Osteoblast (primary cell): ENCODE results near the gene SPRR3. TPM values are rescaled to one million over a fixed set of nuclear protein-coding genes. Genes with fewer than 3 reads are reported as not detected.

Experiments used
- DNase-seq: peaks from one replicate; pipeline ENCODE4 v3.0.0; 2011; ENCODE audit warnings: low spot score, mixed read lengths; ENCODE audit not compliant: insufficient read length; ENCODE audit errors: missing footprints
- H2AFZ ChIP-seq: 2 replicates; pipeline ENCODE4 v1.6.0; 2011; ENCODE audit warnings: mild to moderate bottlenecking, low read length
- H3K27ac ChIP-seq: 2 replicates; pipeline ENCODE4 v1.5.1; 2011; ENCODE audit warnings: mild to moderate bottlenecking, low read depth, low read length, moderate library complexity
- H3K27me3 ChIP-seq: 2 replicates; pipeline ENCODE4 v1.6.0; 2012; ENCODE audit warnings: mild to moderate bottlenecking, control low read depth, inconsistent platforms, low read length, moderate library complexity; ENCODE audit not compliant: insufficient read depth
- H3K36me3 ChIP-seq: 2 replicates; pipeline ENCODE4 v1.5.1; 2011; ENCODE audit warnings: mild to moderate bottlenecking, low read length, control low read depth, moderate library complexity; ENCODE audit not compliant: insufficient read depth
- H3K4me1 ChIP-seq: 2 replicates; pipeline ENCODE4 v1.5.1; 2011; ENCODE audit warnings: mild to moderate bottlenecking, low read length, control low read depth, moderate library complexity; ENCODE audit not compliant: insufficient read depth
- H3K4me2 ChIP-seq: 2 replicates; pipeline ENCODE4 v1.6.0; 2011; ENCODE audit warnings: mild to moderate bottlenecking, low read length; ENCODE audit not compliant: insufficient read depth
- H3K4me3 ChIP-seq: fragments of 200-600 bp; sonication (generic); 3 replicates; pipeline ENCODE4 v1.5.1; 2012; ENCODE audit warnings: mild to moderate bottlenecking, low read length, inconsistent platforms; ENCODE audit not compliant: insufficient read depth
- H3K79me2 ChIP-seq: 2 replicates; pipeline ENCODE4 v1.6.0; 2012; ENCODE audit warnings: mild to moderate bottlenecking, low read length, control low read depth, inconsistent platforms; ENCODE audit not compliant: insufficient read depth
- H3K9me3 ChIP-seq: 2 replicates; pipeline ENCODE4 v1.5.1; 2011; ENCODE audit warnings: low read depth, low read length, control low read depth
- H4K20me1 ChIP-seq: 2 replicates; pipeline ENCODE4 v1.6.0; 2012; ENCODE audit warnings: mild to moderate bottlenecking, low read length, control low read depth; ENCODE audit not compliant: insufficient read depth
- CTCF ChIP-seq: IDR thresholded peaks from 2 replicates; pipeline ENCODE4 v1.5.1; 2011; ENCODE audit warnings: mild to moderate bottlenecking, low read depth, low read length, moderate library complexity; ENCODE audit errors: extremely low read depth
- total RNA-seq: library from RNA; depleted of rRNA; stranded (reverse); fragments of >200 nt; gene quantifications from 2 replicates; pipeline ENCODE4 v1.2.3, GENCODE V29; 2012

Gene SPRR3, protein sequence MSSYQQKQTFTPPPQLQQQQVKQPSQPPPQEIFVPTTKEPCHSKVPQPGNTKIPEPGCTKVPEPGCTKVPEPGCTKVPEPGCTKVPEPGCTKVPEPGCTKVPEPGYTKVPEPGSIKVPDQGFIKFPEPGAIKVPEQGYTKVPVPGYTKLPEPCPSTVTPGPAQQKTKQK
- total RNA-seq, result not detected in 2 replicates

DNA sequence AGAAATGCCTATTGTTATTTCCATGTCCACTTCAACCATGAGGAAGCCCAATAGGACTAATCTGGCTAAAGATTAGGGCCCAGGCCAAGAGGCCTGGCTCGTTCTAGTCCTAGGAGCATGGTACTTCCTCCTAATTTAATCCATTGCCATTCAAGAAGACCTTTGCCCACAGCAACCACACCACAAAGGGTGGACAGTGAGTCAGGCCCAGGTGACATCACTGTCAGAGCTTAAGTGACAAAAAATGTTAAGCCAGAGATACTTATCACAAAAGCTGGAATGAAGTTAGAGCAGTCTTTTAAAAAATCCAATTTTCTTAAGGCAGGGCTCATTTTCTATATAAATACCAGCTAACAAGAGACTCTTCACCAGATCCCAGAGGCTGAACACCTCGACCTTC, at the start of gene SPRR3:
TSS of gene SPRR3 (plus strand) at position 368 of the 400 bp plus-strand sequence. CDS start 1,272 bp downstream, outside the sequence.
- H3K79me2 ChIP-seq, result no peaks in the 10 kb centered on the region
- DNase-seq, result no peak
- no peak within 1 kb of the TSS for H3K4me2 ChIP-seq
- H3K4me1 ChIP-seq, result no peaks in the 10 kb centered on the region
- no peak within 1 kb of the TSS for H3K27ac ChIP-seq
- no peak within 1 kb of the TSS for H3K4me3 ChIP-seq
- no peaks in the 10 kb centered on the region for H3K36me3 ChIP-seq
- H2AFZ ChIP-seq, result no peak within 1 kb of the TSS
- no peaks in the 10 kb centered on the region for H3K9me3 ChIP-seq
- TF ChIP-seq CTCF, result no peak
- H4K20me1 ChIP-seq, result no peaks in the 10 kb centered on the region
- no peaks in the 10 kb centered on the region for H3K27me3 ChIP-seq

DNA sequence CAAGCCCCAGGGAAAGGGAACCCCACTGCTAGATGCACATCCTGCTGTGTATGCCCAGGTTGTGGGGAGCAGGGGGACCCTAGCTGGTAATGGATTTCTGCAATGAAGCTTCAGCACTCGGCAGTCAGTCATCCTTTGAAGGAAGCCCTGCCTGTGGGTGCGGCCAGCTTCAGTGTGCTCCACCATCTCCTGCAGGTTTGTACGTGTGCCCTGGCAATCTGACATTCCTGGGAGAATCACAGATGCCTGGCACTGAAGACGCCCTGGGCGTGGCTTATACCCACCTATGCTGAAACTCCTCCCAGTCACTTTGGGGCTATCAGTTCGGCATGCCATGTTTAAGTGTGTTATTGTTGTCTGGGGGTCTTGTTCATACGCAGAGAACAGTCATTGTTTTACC, 47.8 kb upstream of the SPRR3 start:
- H3K36me3 ChIP-seq, result no peaks in the 10 kb centered on the region
- DNase-seq, result no peak
- no peak overlapping the region for H3K4me3 ChIP-seq
- no peak overlapping the region for H3K27ac ChIP-seq
- no peaks in the 10 kb centered on the region for H3K79me2 ChIP-seq
- TF ChIP-seq CTCF, result no peak
- H3K27me3 ChIP-seq, result no peaks in the 10 kb centered on the region
- H2AFZ ChIP-seq, result no peak overlapping the region
- H3K4me1 ChIP-seq, result no peaks in the 10 kb centered on the region
- H4K20me1 ChIP-seq, result no peaks in the 10 kb centered on the region
- no peak overlapping the region for H3K4me2 ChIP-seq
- H3K9me3 ChIP-seq, result no peaks in the 10 kb centered on the region

- Histone ChIP-seq H4K20me1 (no peaks in the 10 kb centered on the region), H3K9me3 (no peaks in the 10 kb centered on the region), H2AFZ (no peak overlapping the region), H3K36me3 (no peaks in the 10 kb centered on the region), H3K27me3 (no peaks in the 10 kb centered on the region), H3K79me2 (no peaks in the 10 kb centered on the region), H3K4me2 (no peak overlapping the region), H3K4me3 (no peak overlapping the region), H3K4me1 (no peaks in the 10 kb centered on the region), H3K27ac (no peak overlapping the region)
- no peak for TF ChIP-seq CTCF
- no peak for DNase-seq
Measured at GRCh38 chr1:152954436-152954835, 47.1 kb upstream of the SPRR3 start.

DNA sequence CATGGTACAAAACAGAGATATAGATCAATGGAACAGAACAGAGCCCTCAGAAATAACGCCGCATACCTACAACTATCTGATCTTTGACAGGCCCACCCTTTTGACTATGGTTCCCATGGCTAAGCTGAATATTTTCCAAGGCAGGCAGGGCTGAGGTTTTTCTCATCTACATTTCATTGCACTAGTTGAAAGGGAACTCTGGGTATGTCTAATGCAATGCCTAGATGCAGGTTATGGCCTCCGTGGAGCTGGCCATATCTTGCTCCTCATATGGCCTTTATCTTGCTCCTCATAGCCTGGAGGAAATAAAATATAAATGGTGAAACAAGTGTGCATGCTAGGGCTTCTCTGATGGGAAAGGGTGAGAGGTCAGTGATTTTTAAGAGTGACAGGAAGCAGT, 44.0 kb upstream of the SPRR3 start:
- no peaks in the 10 kb centered on the region for H3K9me3 ChIP-seq
- no peak overlapping the region for H3K27ac ChIP-seq
- no peak overlapping the region for H3K4me3 ChIP-seq
- no peaks in the 10 kb centered on the region for H3K36me3 ChIP-seq
- no peaks in the 10 kb centered on the region for H3K4me1 ChIP-seq
- H3K27me3 ChIP-seq, result no peaks in the 10 kb centered on the region
- no peak overlapping the region for H2AFZ ChIP-seq
- no peaks in the 10 kb centered on the region for H3K79me2 ChIP-seq
- no peaks in the 10 kb centered on the region for H4K20me1 ChIP-seq
- DNase-seq, result no peak
- TF ChIP-seq CTCF, result no peak
- no peak overlapping the region for H3K4me2 ChIP-seq
